Mesenchymal stem cell (in vitro differentiated cells and primary cell): ENCODE data around the gene ORAI2. TPM values are rescaled to one million over a fixed set of nuclear protein-coding genes. Genes with fewer than 3 reads are reported as not detected.
"Not testable (repeated sequence)": the region's sequence is repeated elsewhere in the genome, so short reads cannot be mapped to it uniquely, and the experiment has no call there.

Source experiments
- DNase-seq: peaks from one replicate; pipeline ENCODE4 v3.0.0-alpha.2; 2013
- H2AFZ ChIP-seq: one replicate; pipeline ENCODE4 v1.6.1; 2013; ENCODE audit warnings: low read depth, mild to moderate bottlenecking, control low read depth, inconsistent platforms, low read length, moderate library complexity
- H2AK5ac ChIP-seq: 2 replicates; pipeline ENCODE4 v1.6.1; 2013; ENCODE audit warnings: low read length, moderate library complexity, mild to moderate bottlenecking, inconsistent platforms; ENCODE audit not compliant: severe bottlenecking
- H2BK120ac ChIP-seq: one replicate; pipeline ENCODE4 v1.6.1; 2013; ENCODE audit warnings: low read depth, mild to moderate bottlenecking, inconsistent platforms, low read length, moderate library complexity
- H2BK12ac ChIP-seq, 2 experiments: one replicate each; pipeline ENCODE4 v1.6.1; 2013; ENCODE audit warnings: inconsistent platforms in 2 of 2, low read length in 2 of 2, mild to moderate bottlenecking in 2 of 2, moderate library complexity in 2 of 2, control low read depth in 1 of 2
- H2BK15ac ChIP-seq: one replicate; pipeline ENCODE4 v1.6.1; 2013; ENCODE audit warnings: mild to moderate bottlenecking, low read depth, inconsistent platforms; ENCODE audit not compliant: poor library complexity, severe bottlenecking
- H2BK5ac ChIP-seq: 2 replicates; pipeline ENCODE4 v1.6.1; 2013; ENCODE audit warnings: low read depth, mild to moderate bottlenecking, low read length, control low read depth, inconsistent platforms; ENCODE audit not compliant: poor library complexity, severe bottlenecking
- H3K14ac ChIP-seq, 2 experiments: one replicate each; pipeline ENCODE4 v1.6.1; 2013; ENCODE audit warnings: inconsistent platforms in 2 of 2, low read length in 2 of 2, control low read depth in 1 of 2, mild to moderate bottlenecking in 1 of 2, moderate library complexity in 1 of 2
- H3K18ac ChIP-seq, 2 experiments: one replicate each; pipeline ENCODE4 v1.6.1; 2013; ENCODE audit warnings: inconsistent platforms in 2 of 2, low read length in 2 of 2, control low read depth in 1 of 2, low read depth in 1 of 2, mild to moderate bottlenecking in 1 of 2
- H3K23ac ChIP-seq, 2 experiments: one replicate each; pipeline ENCODE4 v1.6.1; 2013; ENCODE audit warnings: inconsistent platforms in 2 of 2, low read length in 2 of 2, mild to moderate bottlenecking in 2 of 2, moderate library complexity in 2 of 2, control low read depth in 1 of 2
- H3K27ac ChIP-seq: 2 replicates; pipeline ENCODE4 v1.5.1; 2013; ENCODE audit warnings: mild to moderate bottlenecking, moderate library complexity, low read length, control low read depth, inconsistent platforms; ENCODE audit not compliant: poor library complexity, severe bottlenecking
- H3K27me3 ChIP-seq, 2 experiments: 2 replicates each; pipeline versions ENCODE4 v1.6.1 to v1.7.0; 2013; ENCODE audit warnings: low read length in 2 of 2, mild to moderate bottlenecking in 2 of 2, moderate library complexity in 2 of 2, control low read depth in 1 of 2, inconsistent platforms in 1 of 2; ENCODE audit not compliant: control insufficient read depth in 1 of 2, insufficient read depth in 1 of 2
- H3K36me3 ChIP-seq, 2 experiments: 2 replicates each; pipeline versions ENCODE4 v1.6.1 to v1.7.0; 2013; ENCODE audit warnings: low read length in 2 of 2, control low read depth in 1 of 2, inconsistent platforms in 1 of 2, low read depth in 1 of 2, mild to moderate bottlenecking in 1 of 2; ENCODE audit not compliant: insufficient read depth in 2 of 2, control insufficient read depth in 1 of 2
- H3K4ac ChIP-seq, 2 experiments: one replicate each; pipeline ENCODE4 v1.6.1; 2013; ENCODE audit warnings: inconsistent platforms in 2 of 2, low read length in 2 of 2, mild to moderate bottlenecking in 2 of 2, moderate library complexity in 2 of 2, control low read depth in 1 of 2, low read depth in 1 of 2
- H3K4me1 ChIP-seq: 2 replicates; pipeline ENCODE4 v1.6.1; 2013; ENCODE audit warnings: low read depth, low read length, control low read depth; ENCODE audit not compliant: control insufficient read depth, insufficient read depth
- H3K4me2 ChIP-seq: 2 replicates; pipeline ENCODE4 v1.6.1; 2013; ENCODE audit warnings: low read length, mild to moderate bottlenecking, inconsistent platforms; ENCODE audit not compliant: poor library complexity, severe bottlenecking
- H3K4me3 ChIP-seq, 2 experiments: 2 replicates each; pipeline versions ENCODE4 v1.5.1 to v1.7.0; 2013; ENCODE audit warnings: low read length in 2 of 2, mild to moderate bottlenecking in 2 of 2, control low read depth in 1 of 2, low read depth in 1 of 2; ENCODE audit not compliant: insufficient read depth in 1 of 2
- H3K79me1 ChIP-seq: replicated peaks from 2 replicates; pipeline ENCODE4 v1.6.1; 2013; ENCODE audit warnings: mild to moderate bottlenecking, control low read depth, low read length, inconsistent platforms; ENCODE audit not compliant: poor library complexity, severe bottlenecking
- H3K9ac ChIP-seq: 2 replicates; pipeline ENCODE4 v1.7.0; 2013; ENCODE audit warnings: mild to moderate bottlenecking, low read length, moderate library complexity
- H3K9me3 ChIP-seq: 2 replicates; pipeline ENCODE4 v1.7.0; 2013; ENCODE audit warnings: mild to moderate bottlenecking, low read length; ENCODE audit not compliant: control insufficient read depth
- H4K8ac ChIP-seq: one replicate; pipeline ENCODE4 v1.6.1; 2013; ENCODE audit warnings: inconsistent platforms, mild to moderate bottlenecking, low read length, moderate library complexity
- H4K91ac ChIP-seq: one replicate; pipeline ENCODE4 v1.6.1; 2013; ENCODE audit warnings: mild to moderate bottlenecking, low read length, inconsistent platforms
- WGBS: methylation state at CpG from one replicate; pipeline ENCODE4 v1.1.7; 2013; ENCODE audit warnings: mixed read lengths; 5-methylcytosine and 5-hydroxymethylcytosine counted together
- small RNA-seq: library from polyadenylated mRNA; stranded (forward); fragments of <200 nt; extraction: miRNeasy Mini kit (QIAGEN cat#:217004); gene quantifications from one replicate; pipeline ENCODE3, GENCODE V24; 2013; ENCODE audit warnings: low read depth

The ORAI2 gene

DNA sequence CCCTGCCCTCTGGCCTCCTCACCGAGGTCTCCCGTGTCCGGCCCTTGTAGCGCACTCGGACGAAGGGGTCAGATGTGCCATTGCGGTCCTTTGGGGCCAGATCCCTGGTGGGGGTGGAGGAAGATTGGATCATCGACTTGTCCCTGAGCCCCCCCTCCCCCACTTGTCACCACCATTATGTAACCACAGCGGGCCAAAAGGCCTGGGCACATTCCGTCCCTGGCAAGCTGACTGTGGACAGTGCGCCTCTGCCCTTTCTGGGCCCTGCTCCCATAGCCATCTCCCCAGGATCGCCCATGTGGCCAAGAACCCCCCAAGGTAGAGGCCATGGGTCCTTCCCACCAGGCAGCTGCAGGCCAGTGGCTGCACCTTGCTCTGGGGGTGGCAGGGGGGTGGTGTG is 69.8 kb downstream of the ORAI2 start:
- not testable (repeated sequence) for H2BK120ac ChIP-seq, H3K79me1 ChIP-seq, H2BK5ac ChIP-seq, H2BK12ac ChIP-seq, H3K9ac ChIP-seq, H3K36me3 ChIP-seq, H3K18ac ChIP-seq, H3K27ac ChIP-seq, H3K4me1 ChIP-seq, H2AFZ ChIP-seq, H3K4me3 ChIP-seq, H3K9me3 ChIP-seq, H4K8ac ChIP-seq, H2AK5ac ChIP-seq, H3K27me3 ChIP-seq, H3K4me2 ChIP-seq, DNase-seq, H3K23ac ChIP-seq, H2BK15ac ChIP-seq, H3K14ac ChIP-seq, H3K4ac ChIP-seq, H4K91ac ChIP-seq
- WGBS: no CpG with 5 or more reads among the region's 12 CpGs

DNA sequence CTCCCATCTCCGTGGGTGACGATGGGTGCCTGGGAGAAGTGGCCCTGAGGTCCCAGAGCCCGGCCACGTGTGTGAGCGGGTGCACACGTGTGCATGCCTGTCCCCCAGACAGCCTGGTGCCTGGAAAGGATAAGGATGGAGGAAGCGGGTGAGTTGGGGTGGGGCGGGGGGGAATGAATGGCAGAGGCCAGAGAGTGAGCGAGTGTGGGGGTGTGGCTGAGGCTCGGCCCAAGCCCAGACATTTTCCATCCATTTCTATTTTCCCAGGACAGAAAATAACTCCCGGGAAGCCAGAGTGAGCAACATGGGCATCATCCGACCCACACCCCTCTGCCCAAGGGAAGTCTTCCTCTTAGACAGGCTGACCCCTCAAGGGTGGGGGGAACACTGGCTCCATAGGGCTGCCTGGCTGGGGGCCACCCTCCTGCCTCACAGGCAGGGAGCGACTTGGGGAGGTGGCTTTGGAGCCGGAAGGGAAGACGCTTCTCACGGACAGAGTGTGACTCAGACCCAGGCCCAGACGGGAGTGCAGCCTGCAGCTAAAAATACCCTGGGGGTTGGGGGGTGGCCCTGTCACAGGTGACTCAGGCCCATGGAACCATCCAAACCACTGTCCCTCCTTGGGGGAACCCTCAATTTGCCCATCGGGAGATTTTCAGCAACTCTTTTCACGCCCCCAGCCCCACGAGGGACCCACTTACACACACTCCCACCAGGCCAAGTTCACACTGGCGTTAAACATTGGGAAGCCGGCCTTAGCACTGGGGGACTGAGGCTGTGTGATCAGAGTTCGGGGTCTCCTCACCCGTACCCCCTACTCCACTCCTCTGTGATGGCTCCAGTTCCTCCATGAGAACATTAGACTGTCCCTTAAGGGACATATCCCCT is 72.2 kb downstream of the ORAI2 start:
- H3K79me1 ChIP-seq: not testable (repeated sequence)
- WGBS: 44% methylated on average over 3 of the region's 24 CpGs

More for the DNA sequence above, 72.2 kb downstream of the ORAI2 start:
- not testable (repeated sequence) for DNase-seq, H3K9ac ChIP-seq, H3K4me2 ChIP-seq, H2BK12ac ChIP-seq, H3K9me3 ChIP-seq, H3K4me3 ChIP-seq, H4K91ac ChIP-seq, H2AK5ac ChIP-seq, H2BK15ac ChIP-seq, H3K4ac ChIP-seq, H2BK120ac ChIP-seq, H3K18ac ChIP-seq, H3K36me3 ChIP-seq, H3K14ac ChIP-seq, H2BK5ac ChIP-seq, H4K8ac ChIP-seq, H3K4me1 ChIP-seq, H3K27ac ChIP-seq, H3K27me3 ChIP-seq, H2AFZ ChIP-seq, H3K23ac ChIP-seq

Small RNAs within 50 kb of the gene (small RNA-seq; reads per million reads assigned to genes)
- gene MIR548O: not detected
